Immature natural killer cell (primary cell): Measurements from ENCODE around the gene FAM98B. TPM values are rescaled to one million over a fixed set of nuclear protein-coding genes. Genes with fewer than 3 reads are reported as not detected.

Source experiments
- DNase-seq, 3 donors: peaks; one replicate each; pipeline ENCODE4 v3.0.0; 2022; ENCODE audit warnings: mixed read lengths in 1 of 3
- H3K27ac Mint-ChIP-seq, 6 donors: one replicate each; pipeline ENCODE4 v1.8.0; 2020; ENCODE audit warnings: mixed read lengths in 6 of 6, mild to moderate bottlenecking in 5 of 6, inconsistent platforms in 4 of 6, moderate library complexity in 3 of 6
- H3K27me3 Mint-ChIP-seq, 3 donors: one replicate each; pipeline ENCODE4 v1.8.0; 2020 to 2021; ENCODE audit warnings: low read depth in 3 of 3, mild to moderate bottlenecking in 3 of 3, mixed read lengths in 3 of 3, moderate library complexity in 3 of 3, inconsistent platforms in 1 of 3
- H3K36me3 Mint-ChIP-seq, 3 donors: one replicate each; pipeline ENCODE4 v1.8.0; 2020; ENCODE audit warnings: mixed read lengths in 3 of 3, inconsistent platforms in 2 of 3, mild to moderate bottlenecking in 2 of 3
- H3K4me1 Mint-ChIP-seq, 2 donors: one replicate each; pipeline ENCODE4 v1.8.0; 2020; ENCODE audit warnings: inconsistent platforms in 2 of 2, mild to moderate bottlenecking in 2 of 2, mixed read lengths in 2 of 2, moderate library complexity in 1 of 2
- H3K4me3 Mint-ChIP-seq, 5 donors: one replicate each; pipeline ENCODE4 v1.8.0; 2020; ENCODE audit warnings: mild to moderate bottlenecking in 5 of 5, mixed read lengths in 5 of 5, inconsistent platforms in 3 of 5, moderate library complexity in 3 of 5
- H3K9me3 Mint-ChIP-seq, 6 donors: one replicate each; pipeline ENCODE4 v1.8.0; 2020; ENCODE audit warnings: mild to moderate bottlenecking in 6 of 6, mixed read lengths in 6 of 6, inconsistent platforms in 4 of 6, moderate library complexity in 3 of 6
- polyA plus RNA-seq, 3 donors: library from polyadenylated mRNA; unstranded; fragments of 300-500 nt; fragmentation: Illumina TruSeq; gene quantifications; one replicate each; pipeline ENCODE4 v1.2.3, GENCODE V29; 2021

FAM98B gene
- polyA plus RNA-seq, 3 donors from 2014 or later = 1.6 to 7.0 (median 4.0) TPM

DNA sequence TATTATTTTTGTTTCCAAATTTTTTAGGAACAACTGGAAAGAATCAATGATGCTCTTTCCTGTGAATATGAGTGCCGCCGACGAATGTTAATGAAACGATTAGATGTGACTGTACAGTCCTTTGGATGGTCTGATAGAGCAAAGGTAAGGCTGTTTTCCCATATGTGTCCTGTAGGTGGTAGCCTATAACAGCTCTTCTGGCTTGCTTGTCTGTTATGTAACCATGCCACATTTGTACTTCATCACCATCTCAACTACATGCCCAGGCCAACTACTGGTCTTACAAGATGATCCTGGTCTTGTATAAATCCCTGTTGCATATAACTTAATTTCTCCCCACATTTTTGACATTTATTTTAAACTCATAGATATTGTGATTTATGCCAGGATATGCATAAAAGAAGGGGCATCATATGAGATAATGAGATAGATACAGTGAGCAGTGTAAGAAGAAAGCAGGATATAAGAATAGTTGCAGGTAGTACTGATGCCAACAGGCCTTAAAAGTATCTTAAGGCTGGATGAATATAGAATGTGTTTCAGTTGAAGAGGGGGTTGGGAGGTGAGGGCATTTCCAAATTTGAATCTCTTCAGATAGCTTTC, 20.3 kb downstream of the FAM98B start:
- Mint-ChIP-seq H3K9me3 (no peaks in the 10 kb centered on the region), H3K4me3 (no peak overlapping the region), H3K4me1 (peaks cover 0 to 2% of the 10 kb centered on the region in 2 donors), H3K27ac (peak overlapping the region in 4 of 6 donors; percentile 2 to 54 (median 37)), H3K36me3 (peaks cover 0 to 19% (median 18%) of the 10 kb centered on the region in 3 donors), H3K27me3 (no peaks in the 10 kb centered on the region)
- peak; percentile 39 to 63 (median 56) for DNase-seq

DNA sequence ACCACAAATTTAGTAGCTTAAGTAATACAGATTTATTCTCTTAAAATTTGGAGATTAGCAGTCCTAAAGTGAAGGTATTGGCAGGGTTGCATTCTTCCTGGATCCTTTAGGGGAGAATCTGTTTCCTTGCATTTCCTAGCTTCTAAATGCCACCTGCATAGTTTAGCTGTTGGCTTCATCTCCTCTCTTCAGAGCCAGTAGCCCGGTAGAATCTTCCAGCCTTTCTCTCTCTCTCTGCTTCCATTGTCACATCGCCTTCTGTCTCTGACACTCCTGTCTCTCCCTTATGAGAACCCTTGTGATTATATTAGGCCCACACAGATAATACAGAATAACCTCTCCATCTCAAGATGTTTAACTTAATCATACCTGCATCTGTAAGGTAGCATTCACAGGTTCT, 21.4 kb downstream of the FAM98B start:
- no peak for DNase-seq
- Mint-ChIP-seq H3K27ac (peak overlapping the region in 2 of 6 donors; percentile 35 to 67), H3K9me3 (no peaks in the 10 kb centered on the region), H3K4me1 (peaks cover 0 to 2% of the 10 kb centered on the region in 2 donors), H3K36me3 (peaks cover 0 to 19% (median 18%) of the 10 kb centered on the region in 3 donors), H3K4me3 (no peak overlapping the region), H3K27me3 (no peaks in the 10 kb centered on the region)

GRCh38 chr15:38476120-38476519, 22.2 kb downstream of the FAM98B start:
- H3K9me3 Mint-ChIP-seq = no peaks in the 10 kb centered on the region
- H3K27me3 Mint-ChIP-seq = no peaks in the 10 kb centered on the region
- peaks cover 0 to 19% (median 18%) of the 10 kb centered on the region in 3 donors for H3K36me3 Mint-ChIP-seq

DNA sequence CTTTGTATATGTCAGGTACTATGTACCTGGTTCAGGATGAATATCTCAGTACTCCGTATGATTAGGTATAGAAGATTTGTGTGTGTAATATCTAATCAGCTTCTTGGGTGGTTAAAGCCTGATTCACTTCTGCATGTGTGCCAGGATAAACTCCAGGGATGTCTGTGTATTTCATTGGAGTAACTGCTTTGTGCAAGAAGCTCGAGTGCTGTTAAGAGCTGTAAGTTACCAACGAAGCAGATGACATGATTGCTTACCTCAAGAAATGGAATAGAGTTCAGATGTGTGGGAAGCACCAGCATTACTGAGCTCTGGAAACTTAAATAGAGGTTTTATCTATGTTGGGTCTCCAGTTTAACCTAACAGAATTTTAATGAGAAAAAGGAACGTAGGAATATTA, 23.7 kb downstream of the FAM98B start:
- Mint-ChIP-seq H3K27ac (no peak overlapping the region), H3K9me3 (no peaks in the 10 kb centered on the region), H3K4me1 (peaks cover 17 to 18% of the 10 kb centered on the region in 2 donors), H3K27me3 (peaks cover 0 to 2% (median 0%) of the 10 kb centered on the region in 3 donors), H3K36me3 (peaks cover 0 to 18% (median 16%) of the 10 kb centered on the region in 3 donors), H3K4me3 (no peak overlapping the region)
- DNase-seq = no peak

More at GRCh38 chr15:38476120-38476519, 22.2 kb downstream of the FAM98B start:
- DNase-seq = no peak
- Mint-ChIP-seq H3K27ac (peak overlapping the region in 1 of 6 donors; percentile 65), H3K4me1 (peaks cover 2 to 3% of the 10 kb centered on the region in 2 donors), H3K4me3 (no peak overlapping the region)

GRCh38 chr15:38479266-38479665, 25.3 kb downstream of the FAM98B start:
- Mint-ChIP-seq H3K27me3 (peaks cover 0 to 2% (median 0%) of the 10 kb centered on the region in 3 donors), H3K27ac (peak overlapping the region in 1 of 6 donors; percentile 6), H3K4me1 (peaks cover 21 to 22% of the 10 kb centered on the region in 2 donors), H3K9me3 (no peaks in the 10 kb centered on the region), H3K4me3 (no peak overlapping the region), H3K36me3 (peaks cover 0 to 14% (median 14%) of the 10 kb centered on the region in 3 donors)
- DNase-seq = no peak

GRCh38 chr15:38479756-38480155, 25.8 kb downstream of the FAM98B start:
- no peak for DNase-seq
- H3K27me3 Mint-ChIP-seq = peaks cover 0 to 2% (median 0%) of the 10 kb centered on the region in 3 donors
- peak overlapping the region in 1 of 6 donors; percentile 53 for H3K27ac Mint-ChIP-seq
- H3K4me3 Mint-ChIP-seq = no peak overlapping the region
- peaks cover 0 to 13% (median 11%) of the 10 kb centered on the region in 3 donors for H3K36me3 Mint-ChIP-seq
- peaks cover 19 to 22% of the 10 kb centered on the region in 2 donors for H3K4me1 Mint-ChIP-seq
- H3K9me3 Mint-ChIP-seq = no peaks in the 10 kb centered on the region

GRCh38 chr15:38481113-38481512, 27.2 kb downstream of the FAM98B start:
- Mint-ChIP-seq H3K4me1 (peaks cover 19 to 22% of the 10 kb centered on the region in 2 donors), H3K36me3 (peaks cover 0 to 7% (median 6%) of the 10 kb centered on the region in 3 donors), H3K4me3 (no peak overlapping the region), H3K27ac (peak overlapping the region; percentile 3 to 78 (median 53)), H3K27me3 (peaks cover 0 to 2% (median 0%) of the 10 kb centered on the region in 3 donors), H3K9me3 (no peaks in the 10 kb centered on the region)
- DNase-seq = no peak

GRCh38 chr15:38481761-38482160, 27.8 kb downstream of the FAM98B start:
- Mint-ChIP-seq H3K9me3 (no peaks in the 10 kb centered on the region), H3K36me3 (peaks cover 0 to 5% (median 3%) of the 10 kb centered on the region in 3 donors), H3K27me3 (peaks cover 0 to 2% (median under 1%) of the 10 kb centered on the region in 3 donors), H3K4me3 (no peak overlapping the region), H3K27ac (peak overlapping the region in 5 of 6 donors; percentile 8 to 78 (median 21)), H3K4me1 (peaks cover 19 to 22% of the 10 kb centered on the region in 2 donors)
- no peak for DNase-seq

- Mint-ChIP-seq H3K27me3 (peaks cover 0 to 3% (median 2%) of the 10 kb centered on the region in 3 donors), H3K4me3 (peak overlapping the region in 1 of 5 donors; percentile 5), H3K4me1 (peaks cover 21 to 22% of the 10 kb centered on the region in 2 donors), H3K9me3 (no peaks in the 10 kb centered on the region), H3K27ac (peak overlapping the region; percentile 8 to 78 (median 66)), H3K36me3 (peaks cover 0 to 13% (median 0%) of the 10 kb centered on the region in 3 donors)
- DNase-seq = no peak
These were observed 28.6 kb downstream of the FAM98B start for GRCh38 chr15:38482572-38482971.

DNA sequence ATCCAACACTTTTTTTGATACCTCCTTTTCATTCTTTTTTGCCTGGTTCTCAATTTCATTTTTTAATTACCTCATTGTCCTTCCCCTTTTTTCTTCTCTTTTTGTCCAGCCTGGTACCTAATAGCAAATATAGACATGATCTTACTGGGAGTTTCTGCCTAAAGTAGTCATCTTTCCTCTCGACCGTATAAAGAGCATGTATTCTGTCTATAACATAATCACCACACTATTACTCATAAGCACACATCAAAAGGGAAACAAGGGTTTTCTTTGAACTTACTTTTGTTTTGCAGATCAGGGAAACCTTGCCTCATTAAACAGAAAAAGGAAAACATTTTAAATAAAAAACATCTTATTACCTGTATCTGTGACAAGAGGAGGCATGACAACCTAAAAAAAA, 33.0 kb downstream of the FAM98B start:
- peaks cover 0 to 25% (median 18%) of the 10 kb centered on the region in 3 donors for H3K36me3 Mint-ChIP-seq
- H3K4me3 Mint-ChIP-seq = no peak overlapping the region
- no peak for DNase-seq
- no peaks in the 10 kb centered on the region for H3K9me3 Mint-ChIP-seq
- peaks cover 0 to 3% (median 2%) of the 10 kb centered on the region in 3 donors for H3K27me3 Mint-ChIP-seq
- peaks cover 12% of the 10 kb centered on the region in 2 donors for H3K4me1 Mint-ChIP-seq
- peak overlapping the region in 5 of 6 donors; percentile 15 to 72 (median 56) for H3K27ac Mint-ChIP-seq

DNA sequence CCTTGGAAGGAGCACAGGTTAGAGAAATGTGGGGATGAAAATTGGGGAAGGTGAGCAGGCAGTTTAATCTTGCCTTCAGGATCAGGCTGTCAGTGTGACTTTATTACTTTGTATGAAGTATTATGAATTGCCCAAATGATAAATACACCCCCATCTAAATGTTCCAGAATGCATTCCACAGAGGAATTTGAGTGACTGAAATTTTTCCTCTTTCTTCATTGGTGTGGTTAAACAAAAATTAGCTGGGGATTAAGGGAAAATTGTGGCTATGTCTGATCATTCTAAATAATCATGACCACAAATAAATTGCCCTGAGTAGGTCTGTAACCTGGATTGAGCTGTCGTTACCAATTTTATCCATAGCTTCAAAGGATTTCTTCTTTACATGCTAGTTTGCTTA, 33.5 kb downstream of the FAM98B start:
- peaks cover 0 to 25% (median 18%) of the 10 kb centered on the region in 3 donors for H3K36me3 Mint-ChIP-seq
- peak overlapping the region in 5 of 6 donors; percentile 15 to 72 (median 37) for H3K27ac Mint-ChIP-seq

GRCh38 chr15:38490242-38490922, 36.5 kb downstream of the FAM98B start:
- Mint-ChIP-seq H3K4me3 (no peak overlapping the region), H3K27ac (peak overlapping the region; percentile 25 to 70 (median 52)), H3K9me3 (no peaks in the 10 kb centered on the region), H3K36me3 (peaks cover 9 to 29% (median 18%) of the 10 kb centered on the region in 3 donors), H3K4me1 (peaks cover 0 to 2% of the 10 kb centered on the region in 2 donors), H3K27me3 (peaks cover 0 to 5% (median 0%) of the 10 kb centered on the region in 3 donors)
- no peak for DNase-seq

More for the DNA sequence above, 33.5 kb downstream of the FAM98B start:
- peaks cover 0 to 3% (median 2%) of the 10 kb centered on the region in 3 donors for H3K27me3 Mint-ChIP-seq
- H3K9me3 Mint-ChIP-seq = no peaks in the 10 kb centered on the region
- DNase-seq = no peak
- H3K4me1 Mint-ChIP-seq = peaks cover 7 to 8% of the 10 kb centered on the region in 2 donors
- H3K4me3 Mint-ChIP-seq = no peak overlapping the region

- no peak overlapping the region for H3K4me3 Mint-ChIP-seq
- no peaks in the 10 kb centered on the region for H3K9me3 Mint-ChIP-seq
- H3K27me3 Mint-ChIP-seq = peaks cover 0 to 5% (median 2%) of the 10 kb centered on the region in 3 donors
- H3K27ac Mint-ChIP-seq = peak overlapping the region in 4 of 6 donors; percentile 43 to 78 (median 68)
- no peak for DNase-seq
- H3K36me3 Mint-ChIP-seq = peaks cover 20 to 47% (median 21%) of the 10 kb centered on the region in 3 donors
- peaks cover 0 to 9% of the 10 kb centered on the region in 2 donors for H3K4me1 Mint-ChIP-seq
These were observed 42.2 kb downstream of the FAM98B start for GRCh38 chr15:38496151-38496550.

- no peaks in the 10 kb centered on the region for H3K9me3 Mint-ChIP-seq
- H3K4me3 Mint-ChIP-seq = no peak overlapping the region
These were observed 45.7 kb downstream of the FAM98B start for GRCh38 chr15:38499651-38500050.

More at GRCh38 chr15:38499651-38500050, 45.7 kb downstream of the FAM98B start:
- Mint-ChIP-seq H3K36me3 (peaks cover 21 to 66% (median 44%) of the 10 kb centered on the region in 3 donors), H3K27ac (peak overlapping the region in 4 of 6 donors; percentile 21 to 77 (median 59)), H3K4me1 (peaks cover 0 to 9% of the 10 kb centered on the region in 2 donors), H3K27me3 (peaks cover 0 to 5% (median 0%) of the 10 kb centered on the region in 3 donors)
- DNase-seq = no peak
